H54 (cell line): Measurements from ENCODE around the gene ANKRD30B.
"Not testable (repeated sequence)": the region's sequence is repeated elsewhere in the genome, so short reads cannot be mapped to it uniquely, and the experiment has no call there.

Experiments used
- DNase-seq: peaks from one replicate; pipeline ENCODE4 v3.0.0; 2011; ENCODE audit warnings: low spot score, mixed read lengths; ENCODE audit not compliant: insufficient read length
- FAIRE-seq: peaks from 3 replicates; lab custom pipeline; 2011; peaks lifted over from hg19 to GRCh38; lab: Jason Lieb, UNC
- POLR2A ChIP-seq: IDR thresholded peaks from 2 replicates; pipeline ENCODE4 v1.6.1; 2011; ENCODE audit warnings: low read depth, mild to moderate bottlenecking, low read length

The ANKRD30B gene

DNA sequence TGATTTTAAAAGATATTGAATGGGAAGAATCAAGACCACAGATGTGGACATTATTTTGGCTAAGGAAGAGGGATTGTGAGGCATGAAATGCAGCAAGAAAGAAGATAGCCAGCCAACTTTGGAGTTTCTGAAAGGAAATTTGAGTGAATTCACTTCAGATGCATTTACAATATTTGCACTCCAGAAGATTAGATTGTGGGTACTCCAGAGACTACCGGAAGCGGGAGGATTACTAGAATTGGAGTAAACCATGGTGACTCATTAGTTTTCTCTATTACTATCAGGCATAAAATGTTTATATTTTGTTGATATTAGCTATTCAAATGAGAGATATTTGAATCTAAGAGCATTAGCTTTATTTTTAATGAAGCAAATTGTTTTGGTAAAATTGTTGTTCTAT is 93.6 kb downstream of the ANKRD30B start:
- DNase-seq, result not testable (repeated sequence)
- peak; percentile 80 for FAIRE-seq

DNA sequence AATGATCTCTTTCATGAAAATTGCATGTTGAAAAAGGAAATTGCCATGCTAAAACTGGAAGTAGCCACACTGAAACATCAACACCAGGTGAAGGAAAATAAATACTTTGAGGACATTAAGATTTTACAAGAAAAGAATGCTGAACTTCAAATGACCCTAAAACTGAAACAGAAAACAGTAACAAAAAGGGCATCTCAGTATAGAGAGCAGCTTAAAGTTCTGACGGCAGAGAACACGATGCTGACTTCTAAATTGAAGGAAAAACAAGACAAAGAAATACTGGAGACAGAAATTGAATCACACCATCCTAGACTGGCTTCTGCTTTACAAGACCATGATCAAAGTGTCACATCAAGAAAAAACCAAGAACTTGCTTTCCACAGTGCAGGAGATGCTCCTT is 103.6 kb downstream of the ANKRD30B start:
- DNase-seq, result not testable (repeated sequence)

DNA sequence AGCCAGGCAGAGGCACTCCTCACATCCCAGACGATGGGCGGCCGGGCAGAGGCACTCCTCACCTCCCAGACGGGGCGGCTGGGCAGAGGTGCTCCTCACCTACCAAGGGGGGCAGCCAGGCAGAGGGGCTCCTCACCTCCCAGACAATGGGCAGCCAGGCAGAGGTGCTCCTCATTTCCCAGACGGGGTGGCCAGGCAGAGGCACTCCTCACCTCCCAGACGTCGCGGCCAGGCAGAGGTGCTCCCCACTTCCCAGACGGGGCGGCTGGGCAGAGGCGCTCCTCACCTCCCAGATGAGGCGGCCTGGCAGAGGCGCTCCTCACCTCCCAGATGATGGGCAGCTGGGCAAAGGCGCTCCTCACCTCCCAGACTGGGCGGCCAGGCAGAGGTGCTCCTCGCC is 107.7 kb downstream of the ANKRD30B start:
- not testable (repeated sequence) for FAIRE-seq, DNase-seq

More for the DNA sequence above, 103.6 kb downstream of the ANKRD30B start:
- FAIRE-seq, result not testable (repeated sequence)

DNA sequence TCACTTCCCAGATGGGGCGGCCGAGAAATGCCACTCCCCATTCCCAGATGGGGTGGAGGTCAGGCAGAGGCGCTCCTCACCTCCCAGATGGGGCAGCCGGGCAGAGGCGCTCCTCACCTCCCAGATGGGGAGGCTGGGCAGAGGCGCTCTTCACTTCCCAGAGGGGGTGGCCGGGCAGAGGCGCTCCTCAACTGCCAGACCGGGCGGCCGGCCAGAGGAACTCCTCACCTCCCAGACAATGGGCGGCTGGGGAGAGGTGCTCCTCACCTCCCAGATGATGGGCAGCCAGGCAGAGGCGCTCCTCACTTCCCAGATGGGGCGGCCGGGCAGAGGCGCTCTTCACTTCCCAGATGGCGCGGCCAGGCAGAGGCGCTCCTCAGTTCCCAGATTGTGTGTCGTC is 108.3 kb downstream of the ANKRD30B start:
- DNase-seq, result not testable (repeated sequence)

DNA sequence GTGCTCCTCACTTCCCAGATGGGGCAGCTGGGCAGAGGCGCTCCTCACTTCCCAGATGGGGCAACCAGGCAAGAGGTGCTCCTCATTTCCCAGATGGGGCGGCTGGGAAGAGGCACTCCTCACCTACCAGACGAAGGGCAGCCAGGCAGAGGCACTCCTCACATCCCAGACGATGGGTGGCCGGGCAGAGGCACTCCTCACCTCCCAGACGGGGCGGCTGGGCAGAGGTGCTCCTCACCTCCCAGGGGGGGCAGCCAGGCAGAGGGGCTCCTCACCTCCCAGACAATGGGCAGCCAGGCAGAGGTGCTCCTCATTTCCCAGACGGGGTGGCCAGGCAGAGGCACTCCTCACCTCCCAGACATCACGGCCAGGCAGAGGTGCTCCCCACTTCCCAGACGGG is 110.5 kb downstream of the ANKRD30B start:
- not testable (repeated sequence) for FAIRE-seq, DNase-seq

More for the DNA sequence above, 108.3 kb downstream of the ANKRD30B start:
- FAIRE-seq, result not testable (repeated sequence)

DNA sequence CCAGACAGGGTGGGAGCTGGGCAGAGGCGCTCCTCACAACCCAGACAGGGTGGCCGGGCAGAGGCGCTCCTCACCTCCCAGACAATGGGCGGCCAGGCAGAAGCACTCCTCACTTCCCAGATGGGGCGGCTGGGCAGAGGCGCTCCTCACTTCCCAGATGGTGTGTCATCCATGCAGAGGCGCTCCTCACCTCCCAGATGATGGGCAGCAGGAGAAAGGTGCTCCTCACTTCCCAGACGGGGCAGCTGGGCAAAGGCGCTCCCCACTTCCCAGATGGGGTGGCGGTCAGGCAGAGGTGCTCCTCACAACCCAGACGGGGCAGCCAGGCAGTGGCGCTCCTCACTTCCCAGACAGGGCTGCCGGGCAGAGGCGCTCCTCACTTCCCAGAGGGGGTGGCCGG is 112.0 kb downstream of the ANKRD30B start:
- not testable (repeated sequence) for FAIRE-seq, DNase-seq

DNA sequence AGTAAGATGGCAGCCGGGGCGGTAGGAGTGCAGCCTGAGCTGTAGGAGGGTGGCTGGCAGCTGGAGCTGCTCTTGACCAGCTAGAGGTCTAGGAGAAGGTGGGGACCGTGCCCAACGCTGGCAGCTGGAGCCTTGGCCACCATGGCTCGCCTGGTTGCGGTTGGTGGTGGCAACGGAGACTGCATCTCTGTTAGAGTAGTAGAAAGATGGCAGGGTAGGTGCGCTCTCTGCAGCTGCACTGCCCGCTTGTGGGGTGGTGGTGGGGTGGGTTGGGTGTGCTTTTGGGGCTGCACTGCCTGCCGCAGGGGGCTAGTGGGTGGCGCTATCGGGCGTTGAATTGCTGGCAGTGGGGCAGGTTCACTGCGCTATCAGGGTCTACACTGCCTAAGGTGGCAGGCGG is 118.5 kb downstream of the ANKRD30B start:
- not testable (repeated sequence) for FAIRE-seq, DNase-seq

DNA sequence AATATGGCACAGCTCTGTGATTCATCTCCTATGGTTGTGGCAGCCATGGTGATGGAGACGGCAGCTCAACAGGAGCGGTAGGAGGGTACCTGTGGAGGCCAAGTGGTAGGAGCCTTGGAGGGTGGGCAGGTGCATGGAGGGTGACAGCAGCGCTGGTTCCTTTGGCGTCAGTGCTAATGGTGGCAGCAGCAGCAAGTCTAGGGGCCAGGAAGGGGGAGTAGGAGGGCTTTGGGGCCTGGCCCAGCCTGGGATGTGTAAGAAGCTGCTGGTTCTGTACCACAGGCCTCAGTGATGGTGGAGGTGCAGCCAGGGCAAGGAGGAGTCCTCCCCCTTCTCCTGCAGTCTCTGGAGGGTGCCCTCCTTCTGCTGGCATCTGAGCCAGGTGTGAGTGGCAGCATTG is 120.0 kb downstream of the ANKRD30B start:
- FAIRE-seq, DNase-seq: not testable (repeated sequence)

DNA sequence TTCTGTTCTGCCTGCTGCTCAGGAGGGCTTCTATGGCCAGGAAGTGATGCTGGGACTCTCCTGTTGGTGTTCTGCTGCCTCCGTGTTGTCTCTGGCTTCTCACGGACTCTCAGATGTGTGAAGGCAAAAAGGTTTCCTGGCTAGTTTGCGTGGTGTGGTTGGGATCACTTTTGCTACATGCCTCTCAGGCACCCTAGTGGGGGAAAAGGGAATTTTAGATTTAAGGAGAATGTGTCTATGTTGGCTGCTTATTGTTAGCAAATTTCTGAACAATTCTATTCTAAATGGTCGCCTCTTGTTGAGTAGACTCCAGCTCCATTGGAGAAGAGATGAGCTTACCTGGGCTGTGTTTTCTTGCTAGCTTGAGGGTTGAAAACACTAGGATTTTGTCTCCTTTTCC is 120.9 kb downstream of the ANKRD30B start:
- not testable (repeated sequence) for FAIRE-seq, DNase-seq

DNA sequence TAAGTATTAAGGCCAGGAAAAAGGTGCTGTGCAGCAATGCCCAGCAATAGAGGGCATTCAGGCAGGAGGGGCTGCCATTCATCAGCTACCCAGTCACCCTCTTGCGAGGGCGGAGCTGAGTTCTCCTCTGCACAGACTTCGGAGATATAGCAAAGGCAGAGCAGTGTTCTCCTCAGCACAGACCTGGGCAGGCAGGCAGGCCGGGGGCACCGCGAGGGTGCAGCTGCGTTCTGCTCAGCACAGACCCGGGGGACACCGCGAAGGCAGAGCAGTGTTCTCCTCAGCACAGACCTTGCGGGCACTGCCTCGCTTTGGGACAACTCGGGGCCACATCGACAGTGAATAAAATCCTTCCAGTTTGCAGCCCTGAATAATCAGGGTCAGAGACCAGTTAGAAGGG is 130.9 kb downstream of the ANKRD30B start:
- FAIRE-seq, DNase-seq: not testable (repeated sequence)

DNA sequence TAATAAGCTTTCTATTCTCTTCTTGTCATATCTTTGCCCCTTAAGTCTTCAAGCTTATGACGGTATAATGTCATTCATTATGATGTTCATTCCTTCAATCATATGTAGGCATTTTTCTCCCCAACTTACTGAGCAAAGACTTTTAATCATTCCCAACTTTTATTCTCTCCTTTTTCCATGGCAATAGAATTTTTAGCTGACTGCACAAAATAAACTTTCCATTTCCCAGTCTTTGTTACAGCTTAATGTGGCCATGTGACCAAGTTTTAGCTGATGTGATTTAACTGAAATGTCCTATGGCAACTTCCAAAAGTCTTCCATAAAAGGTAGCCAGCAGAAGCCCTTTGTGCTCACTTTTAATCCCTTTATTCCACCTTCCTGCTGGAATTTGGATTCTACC is 152.5 kb downstream of the ANKRD30B start:
- DNase-seq, result no peak
- no peak for TF ChIP-seq POLR2A
- FAIRE-seq, result no peak
